22Rv1 (cell line): ENCODE results near the gene GP1BB.

Experiments
- H3K27ac ChIP-seq: fragments of 450-650 bp; 2 replicates; pipeline ENCODE4 v1.5.1; 2017
- CTCF ChIP-seq: fragments of 450-650 bp; IDR thresholded peaks from 2 replicates; pipeline ENCODE4 v1.5.1; 2017; ENCODE audit warnings: mild to moderate bottlenecking
- ZFX ChIP-seq: fragments of 450-650 bp; IDR thresholded peaks from 2 replicates; pipeline ENCODE4 v1.6.1; 2017; ENCODE audit warnings: antibody characterized with exemption, borderline replicate concordance

Gene GP1BB

GRCh38 chr22:19747551-19747950 lies 24.2 kb downstream of the GP1BB start:
- no peak for TF ChIP-seq CTCF
- no peak for TF ChIP-seq ZFX
- no peak overlapping the region for H3K27ac ChIP-seq

- no peak overlapping the region for H3K27ac ChIP-seq
- TF ChIP-seq CTCF, result no peak
- TF ChIP-seq ZFX, result no peak
These were observed 24.8 kb downstream of the GP1BB start for GRCh38 chr22:19748139-19748538.

- TF ChIP-seq ZFX (no peak), CTCF (no peak)
- no peak overlapping the region for H3K27ac ChIP-seq
These were observed 25.8 kb downstream of the GP1BB start for GRCh38 chr22:19748991-19749664.

- H3K27ac ChIP-seq, result no peak overlapping the region
- TF ChIP-seq ZFX, result no peak
- TF ChIP-seq CTCF, result no peak
These were observed 26.5 kb downstream of the GP1BB start for GRCh38 chr22:19749876-19750275.

- H3K27ac ChIP-seq, result no peak overlapping the region
- TF ChIP-seq CTCF (no peak), ZFX (no peak)
These were observed 27.5 kb downstream of the GP1BB start for GRCh38 chr22:19750507-19751490.

GRCh38 chr22:19751497-19752245 lies 28.3 kb downstream of the GP1BB start:
- no peak for TF ChIP-seq ZFX
- no peak for TF ChIP-seq CTCF
- H3K27ac ChIP-seq, result no peak overlapping the region
